ENCODE measurements around the gene ASL. TPM values are rescaled to one million over a fixed set of nuclear protein-coding genes. Genes with fewer than 3 reads are reported as not detected.
"Not testable (repeated sequence)": the region's sequence is repeated elsewhere in the genome, so short reads cannot be mapped to it uniquely, and the experiment has no call there.

The ASL gene
- total RNA-seq = 24.0 to 26.1 TPM (median 25.5 TPM) in 3 replicates
- long read RNA-seq, transcript ASL-205 (16 exons, 1,622 nt) = major isoform, 24 of 62 reads
- long read RNA-seq, transcript ASL-201 (17 exons, 2,143 nt) = minor isoform, 9 of 62 reads
- long read RNA-seq, partial matches to known transcripts = 24 of 62 reads
- long read RNA-seq, other reads (novel, unspliced or antisense) = 4 of 62 reads

DNA sequence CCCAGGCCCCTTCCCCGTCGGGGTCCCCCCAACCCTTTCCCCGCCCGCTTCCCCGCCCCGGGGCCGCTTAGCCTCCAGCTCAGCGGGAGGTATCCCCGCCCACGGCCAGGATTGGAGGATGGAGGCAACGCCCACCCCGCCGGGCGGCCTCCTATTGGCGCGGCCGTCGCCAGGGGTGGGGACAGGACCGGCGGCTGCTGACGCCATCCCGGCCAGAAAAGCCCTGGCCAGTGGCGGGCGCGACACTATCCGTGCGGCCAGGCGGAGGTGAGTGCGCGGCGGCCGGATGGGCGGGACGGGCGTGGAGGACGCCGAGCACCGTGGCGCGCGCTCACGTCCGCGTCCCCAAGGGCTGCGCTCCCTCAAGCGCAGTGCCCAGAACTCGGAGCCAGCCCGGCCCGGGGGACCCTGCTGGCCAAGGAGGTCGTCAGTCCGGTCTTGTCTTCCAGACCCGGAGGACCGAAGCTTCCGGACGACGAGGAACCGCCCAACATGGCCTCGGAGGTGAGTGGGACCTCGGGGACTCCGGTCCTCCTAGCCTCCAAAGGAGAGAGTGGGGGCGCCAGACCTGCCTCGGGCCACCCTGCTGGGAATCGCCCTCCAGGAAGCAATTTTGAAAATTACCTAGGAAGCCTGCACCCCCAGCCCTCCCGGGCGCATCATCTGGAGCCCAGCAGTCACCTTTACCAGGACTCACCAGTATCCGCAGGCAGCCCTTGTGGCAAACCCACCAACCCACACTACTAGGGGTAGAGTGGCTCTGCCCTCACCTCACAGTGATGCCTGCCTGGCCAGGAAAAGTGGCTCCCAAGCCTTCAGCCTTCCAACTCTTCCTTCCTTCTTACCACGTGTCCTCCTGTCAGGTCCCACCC is at the start of gene ASL:
ASL (plus strand) TSS at position 230 of the 872 bp plus-strand sequence; CDS start at position 493, 263 bp downstream.
- no peaks in the 10 kb centered on the region for H3K9me3 Mint-ChIP-seq (ENCODE audit: low read depth)
- H3K27ac Mint-ChIP-seq (ENCODE audit: unreplicated experiment) = peak within 1 kb of the TSS; percentile 10
- no peaks in the 10 kb centered on the region for H3K27me3 Mint-ChIP-seq (ENCODE audit: low read depth)

DNA sequence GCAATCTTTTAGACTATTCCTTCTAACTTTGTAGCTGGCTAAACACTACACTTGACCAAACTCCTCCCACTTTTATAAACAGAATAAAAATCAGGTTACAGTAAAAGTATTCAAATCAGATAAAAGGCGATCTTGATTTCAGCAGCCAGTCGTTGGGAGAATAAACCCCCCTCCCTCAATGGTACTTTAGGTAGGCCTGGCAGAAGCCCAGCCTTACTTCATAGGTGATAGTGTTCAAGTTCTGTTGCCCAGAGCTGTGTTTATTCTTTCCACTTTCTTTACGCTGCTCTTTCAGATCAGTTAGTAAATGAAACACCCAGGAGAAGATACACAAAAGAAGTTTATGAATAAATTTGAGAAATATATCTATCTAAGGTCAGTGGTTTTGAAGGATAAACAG is 47.3 kb upstream of the ASL start:
- not testable (repeated sequence) for H3K36me3 Mint-ChIP-seq (ENCODE audit: low read depth); H3K27me3 Mint-ChIP-seq (ENCODE audit: low read depth); H3K4me1 Mint-ChIP-seq (ENCODE audit: low read depth); H3K4me3 Mint-ChIP-seq (ENCODE audit: unreplicated experiment); H3K9me3 Mint-ChIP-seq (ENCODE audit: low read depth); H3K27ac Mint-ChIP-seq (ENCODE audit: unreplicated experiment); DNase-seq (ENCODE audit: low spot score)

More for the DNA sequence above, at the start of gene ASL:
- TF ChIP-seq, protein P1, sequence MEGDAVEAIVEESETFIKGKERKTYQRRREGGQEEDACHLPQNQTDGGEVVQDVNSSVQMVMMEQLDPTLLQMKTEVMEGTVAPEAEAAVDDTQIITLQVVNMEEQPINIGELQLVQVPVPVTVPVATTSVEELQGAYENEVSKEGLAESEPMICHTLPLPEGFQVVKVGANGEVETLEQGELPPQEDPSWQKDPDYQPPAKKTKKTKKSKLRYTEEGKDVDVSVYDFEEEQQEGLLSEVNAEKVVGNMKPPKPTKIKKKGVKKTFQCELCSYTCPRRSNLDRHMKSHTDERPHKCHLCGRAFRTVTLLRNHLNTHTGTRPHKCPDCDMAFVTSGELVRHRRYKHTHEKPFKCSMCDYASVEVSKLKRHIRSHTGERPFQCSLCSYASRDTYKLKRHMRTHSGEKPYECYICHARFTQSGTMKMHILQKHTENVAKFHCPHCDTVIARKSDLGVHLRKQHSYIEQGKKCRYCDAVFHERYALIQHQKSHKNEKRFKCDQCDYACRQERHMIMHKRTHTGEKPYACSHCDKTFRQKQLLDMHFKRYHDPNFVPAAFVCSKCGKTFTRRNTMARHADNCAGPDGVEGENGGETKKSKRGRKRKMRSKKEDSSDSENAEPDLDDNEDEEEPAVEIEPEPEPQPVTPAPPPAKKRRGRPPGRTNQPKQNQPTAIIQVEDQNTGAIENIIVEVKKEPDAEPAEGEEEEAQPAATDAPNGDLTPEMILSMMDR (IDR thresholded peaks at IDR 0.05) = peak; percentile 46
- no peak for DNase-seq (ENCODE audit: low spot score)
- peak within 1 kb of the TSS; percentile 81 for H3K4me3 Mint-ChIP-seq (ENCODE audit: unreplicated experiment)
- H3K4me1 Mint-ChIP-seq (ENCODE audit: low read depth) = peaks cover 17% of the 10 kb centered on the region
- H3K36me3 Mint-ChIP-seq (ENCODE audit: low read depth) = no peaks in the 10 kb centered on the region

- no peak for DNase-seq (ENCODE audit: low spot score)
- Mint-ChIP-seq H3K4me3 (ENCODE audit: unreplicated experiment) (no peak overlapping the region), H3K9me3 (ENCODE audit: low read depth) (no peaks in the 10 kb centered on the region), H3K27me3 (ENCODE audit: low read depth) (no peaks in the 10 kb centered on the region), H3K27ac (ENCODE audit: unreplicated experiment) (no peak overlapping the region), H3K36me3 (ENCODE audit: low read depth) (no peaks in the 10 kb centered on the region), H3K4me1 (ENCODE audit: low read depth) (no peaks in the 10 kb centered on the region)
- TF ChIP-seq, protein P1 (IDR thresholded peaks at IDR 0.05) = no peak
These were observed 41.9 kb upstream of the ASL start for GRCh38 chr7:66033471-66034385.

GRCh38 chr7:66034436-66035010 is 41.1 kb upstream of the ASL start:
- not testable (repeated sequence) for H3K9me3 Mint-ChIP-seq (ENCODE audit: low read depth); H3K4me3 Mint-ChIP-seq (ENCODE audit: unreplicated experiment); H3K27me3 Mint-ChIP-seq (ENCODE audit: low read depth); H3K36me3 Mint-ChIP-seq (ENCODE audit: low read depth); H3K4me1 Mint-ChIP-seq (ENCODE audit: low read depth); DNase-seq (ENCODE audit: low spot score); H3K27ac Mint-ChIP-seq (ENCODE audit: unreplicated experiment)

GRCh38 chr7:66036382-66036781 is 39.2 kb upstream of the ASL start:
- DNase-seq (ENCODE audit: low spot score) = no peak
- TF ChIP-seq, protein P1 (IDR thresholded peaks at IDR 0.05) = no peak
- Mint-ChIP-seq H3K9me3 (ENCODE audit: low read depth) (no peaks in the 10 kb centered on the region), H3K36me3 (ENCODE audit: low read depth) (no peaks in the 10 kb centered on the region), H3K4me1 (ENCODE audit: low read depth) (no peaks in the 10 kb centered on the region), H3K4me3 (ENCODE audit: unreplicated experiment) (no peak overlapping the region), H3K27me3 (ENCODE audit: low read depth) (no peaks in the 10 kb centered on the region), H3K27ac (ENCODE audit: unreplicated experiment) (no peak overlapping the region)

All from chondrocyte (in vitro differentiated cells).